HEK293 (cell line): ENCODE results near the gene VPS54.

Source experiments
- CTCF ChIA-PET: fragments of 350-600 bp; formaldehyde crosslinking; extraction: SDS; loops from one replicate; lab custom pipeline; 2021; ENCODE audit warnings: antibody characterized with exemption; lab: Yijun Ruan, JAX
- POLR2A ChIA-PET: fragments of 300-600 bp; formaldehyde crosslinking; extraction: SDS; loops from one replicate; lab custom pipeline; 2020; ENCODE audit warnings: antibody characterized with exemption, inconsistent platforms; lab: Yijun Ruan, JAX
- H3K27ac ChIP-seq: fragments of 200-500 bp; sonication (Bioruptor generic); 2 replicates; pipeline ENCODE4 v1.5.1; 2014; ENCODE audit warnings: low read depth, low read length, control low read depth, inconsistent platforms; ENCODE audit errors: extremely low read depth
- H3K36me3 ChIP-seq, 2 experiments: fragments of 200-500 bp in 1 of 2; sonication (Bioruptor generic) in 1 of 2; 1 replicate in 1 of 2; 2 replicates in 1 of 2; pipeline ENCODE4 v1.5.1; 2014 to 2017; ENCODE audit warnings: inconsistent platforms in 2 of 2, low read length in 2 of 2; ENCODE audit not compliant: control insufficient read depth in 2 of 2, insufficient read depth in 1 of 2
- H3K4me1 ChIP-seq: fragments of 200-500 bp; sonication (Bioruptor generic); 2 replicates; pipeline ENCODE4 v1.5.1; 2014; ENCODE audit warnings: mild to moderate bottlenecking, low read length, inconsistent platforms; ENCODE audit not compliant: control insufficient read depth, insufficient read depth
- H3K4me3 ChIP-seq: 2 replicates; pipeline ENCODE4 v1.5.1; 2011; ENCODE audit warnings: low read depth, mild to moderate bottlenecking, control low read depth, low read length, moderate library complexity
- H3K9me3 ChIP-seq: fragments of 200-500 bp; sonication (Bioruptor generic); 2 replicates; pipeline ENCODE4 v1.5.1; 2014; ENCODE audit warnings: low read depth, low read length, inconsistent platforms; ENCODE audit not compliant: control insufficient read depth, insufficient read depth
- HIC1 ChIP-seq: fragments of 450-650 bp; formaldehyde crosslinking; IDR thresholded peaks from 2 replicates; pipeline ENCODE4 v1.5.1; 2016; ENCODE audit warnings: missing biosample characterization, missing genetic modification characterization
- MYNN ChIP-seq: fragments of 450-650 bp; formaldehyde crosslinking; IDR thresholded peaks from 2 replicates; pipeline ENCODE4 v1.5.1; 2016; ENCODE audit warnings: missing biosample characterization, missing genetic modification characterization, borderline replicate concordance
- PRDM6 ChIP-seq: fragments of 450-650 bp; formaldehyde crosslinking; IDR thresholded peaks from 2 replicates; pipeline ENCODE4 v1.5.1; 2017; ENCODE audit warnings: missing biosample characterization, missing genetic modification characterization
- RBAK ChIP-seq: fragments of 450-650 bp; formaldehyde crosslinking; IDR thresholded peaks from 2 replicates; pipeline ENCODE4 v1.5.1; 2016; ENCODE audit warnings: missing biosample characterization, missing genetic modification characterization
- SP3 ChIP-seq: fragments of 450-650 bp; formaldehyde crosslinking; IDR thresholded peaks from 2 replicates; pipeline ENCODE4 v1.5.1; 2016; ENCODE audit warnings: missing biosample characterization, missing genetic modification characterization
- ZIC2 ChIP-seq: fragments of 450-650 bp; formaldehyde crosslinking; IDR thresholded peaks from 2 replicates; pipeline ENCODE4 v1.5.1; 2016; ENCODE audit warnings: missing biosample characterization, missing genetic modification characterization
- ZNF23 ChIP-seq: fragments of 450-650 bp; formaldehyde crosslinking; IDR thresholded peaks from 2 replicates; pipeline ENCODE4 v1.5.1; 2016; ENCODE audit warnings: missing biosample characterization, missing genetic modification characterization, borderline replicate concordance
- ZNF274 ChIP-seq, 2 experiments: fragments of 200-500 bp in 1 of 2; fragments of 450-650 bp in 1 of 2; sonication (Bioruptor generic) in 1 of 2; formaldehyde crosslinking in 1 of 2; IDR thresholded peaks; 2 replicates each; pipeline versions ENCODE4 v1.5.1 to v1.6.1; 2014 to 2016; ENCODE audit warnings: borderline replicate concordance in 1 of 2, inconsistent platforms in 1 of 2, low read length in 1 of 2, missing biosample characterization in 1 of 2, missing genetic modification characterization in 1 of 2
- ZNF433 ChIP-seq: fragments of 450-650 bp; formaldehyde crosslinking; IDR thresholded peaks from 2 replicates; pipeline ENCODE4 v1.5.1; 2016; ENCODE audit warnings: missing biosample characterization, missing genetic modification characterization, low read depth
- ZNF488 ChIP-seq: fragments of 450-650 bp; formaldehyde crosslinking; IDR thresholded peaks from 2 replicates; pipeline ENCODE4 v1.5.1; 2016; ENCODE audit warnings: missing biosample characterization, missing genetic modification characterization
- ZNF514 ChIP-seq: fragments of 450-650 bp; formaldehyde crosslinking; IDR thresholded peaks from 2 replicates; pipeline ENCODE4 v1.5.1; 2016; ENCODE audit warnings: missing biosample characterization, missing genetic modification characterization
- ZNF664 ChIP-seq: fragments of 450-650 bp; formaldehyde crosslinking; IDR thresholded peaks from 2 replicates; pipeline ENCODE4 v1.5.1; 2016; ENCODE audit warnings: missing biosample characterization, missing genetic modification characterization
- ZNF677 ChIP-seq: fragments of 450-650 bp; IDR thresholded peaks from 2 replicates; pipeline ENCODE4 v1.5.0; 2018; ENCODE audit warnings: missing biosample characterization, mild to moderate bottlenecking, missing genetic modification characterization, moderate library complexity
- ZNF785 ChIP-seq: fragments of 450-650 bp; formaldehyde crosslinking; IDR thresholded peaks from 2 replicates; pipeline ENCODE4 v1.5.1; 2016; ENCODE audit warnings: missing biosample characterization, missing genetic modification characterization
- ZSCAN16 ChIP-seq: fragments of 450-650 bp; formaldehyde crosslinking; IDR thresholded peaks from 2 replicates; pipeline ENCODE4 v1.5.1; 2016; ENCODE audit warnings: missing biosample characterization, missing genetic modification characterization
- TF ChIP-seq, protein P1 (sequence below): sonication (generic); formaldehyde crosslinking; IDR thresholded peaks from 2 replicates; pipeline ENCODE4 v1.8.1; 2022; ENCODE audit warnings: mild to moderate bottlenecking, moderate library complexity, missing genetic modification reagents
- TF ChIP-seq, protein P2 (sequence below): fragments of 450-650 bp; formaldehyde crosslinking; IDR thresholded peaks from 2 replicates; pipeline ENCODE4 v1.5.1; 2016; ENCODE audit warnings: missing biosample characterization, missing genetic modification characterization
- TF ChIP-seq, protein P3 (sequence below): fragments of 450-650 bp; formaldehyde crosslinking; IDR thresholded peaks from 2 replicates; pipeline ENCODE4 v1.5.1; 2016; ENCODE audit warnings: missing biosample characterization, missing genetic modification characterization, low read depth
- TF ChIP-seq, protein P4 (sequence below): fragments of 450-650 bp; formaldehyde crosslinking; IDR thresholded peaks from 2 replicates; pipeline ENCODE4 v1.5.1; 2016; ENCODE audit warnings: missing biosample characterization, missing genetic modification characterization
- TF ChIP-seq, protein P5 (sequence below): fragments of 450-650 bp; formaldehyde crosslinking; IDR thresholded peaks from 2 replicates; pipeline ENCODE4 v1.5.1; 2016; ENCODE audit warnings: missing biosample characterization, missing genetic modification characterization

Gene VPS54

GRCh38 chr2:63898839-63899238 lies 120.4 kb downstream of the VPS54 start (continued):
- TF ChIP-seq ZNF433 (tag by site-specific recombination): no peak
- no peak for TF ChIP-seq ZNF785
- no peak for TF ChIP-seq ZNF664 (tag by site-specific recombination)
- TF ChIP-seq ZNF677: no peak
- no peak for TF ChIP-seq SP3
- TF ChIP-seq, protein P1, sequence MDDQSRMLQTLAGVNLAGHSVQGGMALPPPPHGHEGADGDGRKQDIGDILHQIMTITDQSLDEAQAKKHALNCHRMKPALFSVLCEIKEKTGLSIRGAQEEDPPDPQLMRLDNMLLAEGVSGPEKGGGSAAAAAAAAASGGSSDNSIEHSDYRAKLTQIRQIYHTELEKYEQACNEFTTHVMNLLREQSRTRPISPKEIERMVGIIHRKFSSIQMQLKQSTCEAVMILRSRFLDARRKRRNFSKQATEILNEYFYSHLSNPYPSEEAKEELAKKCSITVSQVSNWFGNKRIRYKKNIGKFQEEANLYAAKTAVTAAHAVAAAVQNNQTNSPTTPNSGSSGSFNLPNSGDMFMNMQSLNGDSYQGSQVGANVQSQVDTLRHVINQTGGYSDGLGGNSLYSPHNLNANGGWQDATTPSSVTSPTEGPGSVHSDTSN (CRISPR knock-in tag): no peak
- TF ChIP-seq, protein P2, sequence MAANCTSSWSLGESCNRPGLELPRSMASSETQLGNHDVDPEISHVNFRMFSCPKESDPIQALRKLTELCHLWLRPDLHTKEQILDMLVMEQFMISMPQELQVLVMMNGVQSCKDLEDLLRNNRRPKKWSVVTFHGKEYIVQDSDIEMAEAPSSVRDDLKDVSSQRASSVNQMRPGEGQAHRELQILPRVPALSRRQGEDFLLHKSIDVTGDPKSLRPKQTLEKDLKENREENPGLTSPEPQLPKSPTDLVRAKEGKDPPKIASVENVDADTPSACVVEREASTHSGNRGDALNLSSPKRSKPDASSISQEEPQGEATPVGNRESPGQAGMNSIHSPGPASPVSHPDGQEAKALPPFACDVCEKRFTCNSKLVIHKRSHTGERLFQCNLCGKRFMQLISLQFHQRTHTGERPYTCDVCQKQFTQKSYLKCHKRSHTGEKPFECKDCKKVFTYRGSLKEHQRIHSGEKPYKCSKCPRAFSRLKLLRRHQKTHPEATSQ: no peak
- TF ChIP-seq, protein P3, sequence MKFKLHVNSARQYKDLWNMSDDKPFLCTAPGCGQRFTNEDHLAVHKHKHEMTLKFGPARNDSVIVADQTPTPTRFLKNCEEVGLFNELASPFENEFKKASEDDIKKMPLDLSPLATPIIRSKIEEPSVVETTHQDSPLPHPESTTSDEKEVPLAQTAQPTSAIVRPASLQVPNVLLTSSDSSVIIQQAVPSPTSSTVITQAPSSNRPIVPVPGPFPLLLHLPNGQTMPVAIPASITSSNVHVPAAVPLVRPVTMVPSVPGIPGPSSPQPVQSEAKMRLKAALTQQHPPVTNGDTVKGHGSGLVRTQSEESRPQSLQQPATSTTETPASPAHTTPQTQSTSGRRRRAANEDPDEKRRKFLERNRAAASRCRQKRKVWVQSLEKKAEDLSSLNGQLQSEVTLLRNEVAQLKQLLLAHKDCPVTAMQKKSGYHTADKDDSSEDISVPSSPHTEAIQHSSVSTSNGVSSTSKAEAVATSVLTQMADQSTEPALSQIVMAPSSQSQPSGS (tag by site-specific recombination): no peak
- no peak for TF ChIP-seq MYNN (tag by site-specific recombination)
- TF ChIP-seq ZNF23 (tag by site-specific recombination): no peak

GRCh38 chr2:63894167-63894566 lies 125.1 kb downstream of the VPS54 start:
- TF ChIP-seq, protein P1 (CRISPR knock-in tag): no peak
- TF ChIP-seq ZNF488 (no peak), ZNF514 (tag by site-specific recombination) (no peak), ZSCAN16 (tag by site-specific recombination) (no peak), HIC1 (tag by site-specific recombination) (no peak), ZIC2 (tag by site-specific recombination) (no peak), ZNF664 (tag by site-specific recombination) (no peak), ZNF274 (IDR thresholded peaks at IDR 0.05; ENCODE audit: low read length) (no peak), ZNF274 (tag by site-specific recombination; IDR thresholded peaks at IDR 0.05; ENCODE audit: borderline replicate concordance) (no peak), RBAK (tag by site-specific recombination) (no peak), PRDM6 (tag by site-specific recombination) (no peak)
- TF ChIP-seq, protein P4, sequence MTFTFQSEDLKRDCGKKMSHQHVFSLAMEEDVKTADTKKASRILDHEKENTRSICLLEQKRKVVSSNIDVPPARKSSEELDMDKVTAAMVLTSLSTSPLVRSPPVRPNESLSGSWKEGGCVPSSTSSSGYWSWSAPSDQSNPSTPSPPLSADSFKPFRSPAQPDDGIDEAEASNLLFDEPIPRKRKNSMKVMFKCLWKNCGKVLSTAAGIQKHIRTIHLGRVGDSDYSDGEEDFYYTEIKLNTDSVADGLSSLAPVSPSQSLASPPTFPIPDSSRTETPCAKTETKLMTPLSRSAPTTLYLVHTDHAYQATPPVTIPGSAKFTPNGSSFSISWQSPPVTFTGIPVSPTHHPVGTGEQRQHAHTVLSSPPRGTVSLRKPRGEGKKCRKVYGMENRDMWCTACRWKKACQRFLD (tag by site-specific recombination): no peak
- TF ChIP-seq, protein P5, sequence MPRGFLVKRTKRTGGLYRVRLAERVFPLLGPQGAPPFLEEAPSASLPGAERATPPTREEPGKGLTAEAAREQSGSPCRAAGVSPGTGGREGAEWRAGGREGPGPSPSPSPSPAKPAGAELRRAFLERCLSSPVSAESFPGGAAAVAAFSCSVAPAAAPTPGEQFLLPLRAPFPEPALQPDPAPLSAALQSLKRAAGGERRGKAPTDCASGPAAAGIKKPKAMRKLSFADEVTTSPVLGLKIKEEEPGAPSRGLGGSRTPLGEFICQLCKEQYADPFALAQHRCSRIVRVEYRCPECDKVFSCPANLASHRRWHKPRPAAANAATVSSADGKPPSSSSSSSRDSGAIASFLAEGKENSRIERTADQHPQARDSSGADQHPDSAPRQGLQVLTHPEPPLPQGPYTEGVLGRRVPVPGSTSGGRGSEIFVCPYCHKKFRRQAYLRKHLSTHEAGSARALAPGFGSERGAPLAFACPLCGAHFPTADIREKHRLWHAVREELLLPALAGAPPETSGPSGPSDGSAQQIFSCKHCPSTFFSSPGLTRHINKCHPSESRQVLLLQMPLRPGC (tag by site-specific recombination): no peak
- H3K27ac ChIP-seq: no peak overlapping the region

More at GRCh38 chr2:63894167-63894566, 125.1 kb downstream of the VPS54 start:
- no peaks in the 10 kb centered on the region for H3K9me3 ChIP-seq
- no peaks in the 10 kb centered on the region for H3K4me1 ChIP-seq
- ChIA-PET CTCF (interaction anchor here (0.9 kb wide), 1 partner anchor 195 kb away, joined by 3 read pairs; no protein-coding TSS in a partner anchor), POLR2A (no interaction called here)
- H3K4me3 ChIP-seq: no peak overlapping the region
- H3K36me3 ChIP-seq: peaks cover 15 to 76% of the 10 kb centered on the region in 2 experiments
